Ectodermal cell (in vitro differentiated cells): Measurements from ENCODE around the gene NOP16.

Experiments used
- H3K27ac ChIP-seq: 2 replicates; pipeline ENCODE4 v1.7.0; 2013; ENCODE audit warnings: mild to moderate bottlenecking, low read depth, low read length; ENCODE audit not compliant: insufficient read depth, poor library complexity, severe bottlenecking
- H3K27me3 ChIP-seq: 2 replicates; pipeline ENCODE4 v1.7.0; 2013; ENCODE audit warnings: mild to moderate bottlenecking, low read length; ENCODE audit not compliant: insufficient read depth, control insufficient read depth, poor library complexity, severe bottlenecking
- H3K36me3 ChIP-seq: one replicate; pipeline ENCODE4 v1.7.0; 2013; ENCODE audit warnings: low read length; ENCODE audit not compliant: control insufficient read depth, insufficient read depth
- H3K4me1 ChIP-seq: one replicate; pipeline ENCODE4 v1.7.0; 2013; ENCODE audit warnings: low read length; ENCODE audit not compliant: control insufficient read depth, insufficient read depth
- H3K4me3 ChIP-seq: 2 replicates; pipeline ENCODE4 v1.7.0; 2013; ENCODE audit warnings: low read depth, low read length, control low read depth; ENCODE audit not compliant: insufficient read depth
- H3K9me3 ChIP-seq: 2 replicates; pipeline ENCODE4 v1.7.0; 2013; ENCODE audit warnings: mild to moderate bottlenecking, low read length, moderate library complexity; ENCODE audit not compliant: control insufficient read depth
- WGBS, 2 experiments: methylation state at CpG; one replicate each; pipeline ENCODE4 v1.1.7; 2013; ENCODE audit warnings: missing lambda C conversion rate in 2 of 2; 5-methylcytosine and 5-hydroxymethylcytosine counted together

NOP16 gene

DNA sequence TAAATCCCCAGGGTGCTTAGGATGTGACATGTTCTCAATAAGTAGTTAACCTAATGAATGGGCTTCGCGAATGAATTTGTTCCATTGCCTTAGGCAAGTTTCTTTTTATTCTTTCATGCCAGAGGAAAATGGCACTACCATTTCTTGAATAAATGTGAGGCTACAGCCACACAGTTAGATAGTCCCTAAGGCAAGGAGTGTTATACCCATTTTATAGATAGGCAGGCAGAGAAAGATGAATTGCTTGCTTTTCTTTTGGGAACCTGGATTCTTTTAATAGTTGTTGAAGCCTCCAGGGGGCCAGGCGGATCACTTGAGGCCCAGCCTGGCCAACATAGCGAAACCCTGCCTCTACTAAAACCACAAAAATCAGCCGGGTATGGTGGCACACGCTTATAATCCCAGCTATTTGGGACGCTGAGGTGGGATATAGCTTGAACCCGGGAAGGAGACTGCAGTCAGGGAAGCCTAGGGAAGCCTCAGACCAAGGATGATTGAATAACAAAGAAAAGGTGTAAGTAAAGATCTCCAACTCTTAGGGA lies 943 bp downstream of the NOP16 start:
- WGBS, 2 experiments, result 38 to 40% methylated on average over 8 of the region's 8 CpGs
- Histone ChIP-seq H3K27ac (no peak overlapping the region), H3K36me3 (peaks cover 13% of the 10 kb centered on the region), H3K4me1 (peaks cover 6% of the 10 kb centered on the region), H3K4me3 (peak overlapping the region; percentile 97), H3K27me3 (no peaks in the 10 kb centered on the region), H3K9me3 (no peaks in the 10 kb centered on the region)

GRCh38 chr5:176386491-176386890 lies 1.9 kb downstream of the NOP16 start:
- Histone ChIP-seq H3K27ac (no peak overlapping the region), H3K9me3 (no peaks in the 10 kb centered on the region), H3K36me3 (peaks cover 13% of the 10 kb centered on the region)

DNA sequence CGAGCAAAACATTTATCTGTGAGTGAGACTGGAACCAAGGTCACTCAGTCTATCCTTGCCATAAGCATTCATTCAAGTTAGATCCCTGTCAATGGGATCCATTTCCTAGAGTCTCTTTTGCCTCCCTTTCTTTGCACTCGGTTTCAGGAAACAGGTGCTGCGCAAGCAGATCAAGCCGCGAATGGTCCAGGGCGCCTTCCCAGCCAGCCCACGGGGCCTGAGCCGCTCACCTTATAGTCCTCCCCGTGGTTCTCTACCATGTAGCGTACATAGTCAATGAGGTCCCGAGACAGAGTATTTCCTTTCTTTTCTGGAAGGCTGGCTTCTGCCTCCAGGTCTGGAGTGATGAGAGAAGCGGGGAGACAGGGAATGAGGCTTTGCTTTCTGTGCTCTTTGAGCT lies 3.4 kb downstream of the NOP16 start:
- H3K27me3 ChIP-seq, result no peaks in the 10 kb centered on the region
- H3K36me3 ChIP-seq, result peaks cover 13% of the 10 kb centered on the region

More at GRCh38 chr5:176386491-176386890, 1.9 kb downstream of the NOP16 start:
- Histone ChIP-seq H3K4me1 (peaks cover 6% of the 10 kb centered on the region), H3K27me3 (no peaks in the 10 kb centered on the region), H3K4me3 (no peak overlapping the region)
- WGBS, 2 experiments, result 100% methylated on average over 1 of the region's 1 CpG

DNA sequence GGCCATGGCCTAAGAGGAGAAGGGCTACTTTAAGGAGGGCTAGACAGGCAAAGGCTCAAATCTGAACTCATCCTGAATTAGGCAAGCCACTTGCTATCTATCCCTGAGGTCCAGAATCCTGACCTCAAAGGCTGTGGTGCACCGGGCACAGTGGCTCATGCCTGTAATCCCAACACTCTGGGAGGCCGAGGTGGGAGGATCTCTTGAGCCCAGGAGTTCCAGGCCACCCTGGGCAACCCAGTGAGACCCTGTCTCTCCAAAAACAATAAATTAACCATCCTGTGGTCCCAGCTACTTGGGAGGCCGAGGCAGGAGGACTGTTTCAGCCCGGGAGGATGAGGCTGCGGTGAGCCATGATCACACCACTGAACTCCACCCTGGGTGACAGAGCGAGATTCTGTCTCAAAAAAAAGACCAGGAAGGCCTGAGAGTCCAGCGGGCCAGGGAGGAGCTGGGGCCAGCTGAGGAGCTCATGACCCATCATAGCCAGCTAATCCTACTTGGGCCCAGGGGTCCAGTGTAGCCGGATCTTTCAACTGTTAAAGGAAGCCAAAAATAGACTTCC lies 4.0 kb downstream of the NOP16 start:
- Histone ChIP-seq H3K27ac (no peak overlapping the region), H3K27me3 (no peaks in the 10 kb centered on the region), H3K4me1 (peaks cover 6% of the 10 kb centered on the region), H3K4me3 (no peak overlapping the region), H3K36me3 (peaks cover 13% of the 10 kb centered on the region), H3K9me3 (no peaks in the 10 kb centered on the region)
- 93 to 94% methylated on average over 8 of the region's 8 CpGs for WGBS, 2 experiments

More for the DNA sequence above, 3.4 kb downstream of the NOP16 start:
- peaks cover 6% of the 10 kb centered on the region for H3K4me1 ChIP-seq
- no peaks in the 10 kb centered on the region for H3K9me3 ChIP-seq
- WGBS, 2 experiments, result 93 to 95% methylated on average over 12 of the region's 12 CpGs
- no peak overlapping the region for H3K27ac ChIP-seq
- no peak overlapping the region for H3K4me3 ChIP-seq

GRCh38 chr5:176383961-176384360 lies 4.4 kb downstream of the NOP16 start:
- H3K27me3 ChIP-seq, result no peaks in the 10 kb centered on the region
- H3K36me3 ChIP-seq, result peaks cover 13% of the 10 kb centered on the region
- H3K4me1 ChIP-seq, result peaks cover 6% of the 10 kb centered on the region
- H3K27ac ChIP-seq, result no peak overlapping the region
- H3K4me3 ChIP-seq, result no peak overlapping the region
- no peaks in the 10 kb centered on the region for H3K9me3 ChIP-seq
- 93 to 96% methylated on average over 9 of the region's 9 CpGs for WGBS, 2 experiments

- H3K4me3 ChIP-seq, result no peak overlapping the region
- peaks cover 6% of the 10 kb centered on the region for H3K4me1 ChIP-seq
- H3K9me3 ChIP-seq, result no peaks in the 10 kb centered on the region
- H3K36me3 ChIP-seq, result peaks cover 13% of the 10 kb centered on the region
- 95 to 96% methylated on average over 15 of the region's 15 CpGs for WGBS, 2 experiments
- no peaks in the 10 kb centered on the region for H3K27me3 ChIP-seq
- no peak overlapping the region for H3K27ac ChIP-seq
These were observed 5.0 kb downstream of the NOP16 start for GRCh38 chr5:176383248-176383905.

DNA sequence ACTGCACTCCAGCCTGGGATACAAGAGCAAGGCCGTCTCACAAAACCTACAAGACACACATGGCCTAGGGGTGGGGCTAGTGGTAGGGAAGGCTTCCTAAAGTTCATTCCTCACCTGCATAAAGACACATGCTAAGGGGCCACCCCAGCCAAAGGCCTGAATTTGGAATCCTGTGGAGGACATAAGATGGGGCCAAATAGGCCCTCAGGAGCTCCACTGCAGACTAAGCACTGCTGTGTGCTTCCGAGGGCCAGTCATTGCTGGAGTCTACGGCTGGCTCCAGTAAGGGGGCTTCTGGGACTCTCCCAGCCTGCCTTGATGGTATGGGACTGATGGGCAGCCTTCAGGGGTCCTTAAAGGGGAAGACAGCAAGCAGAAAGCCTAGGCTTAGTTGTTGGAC lies 5.7 kb downstream of the NOP16 start:
- Histone ChIP-seq H3K4me1 (peaks cover 5% of the 10 kb centered on the region), H3K9me3 (no peaks in the 10 kb centered on the region), H3K27ac (no peak overlapping the region), H3K36me3 (peaks cover 13% of the 10 kb centered on the region), H3K27me3 (no peaks in the 10 kb centered on the region), H3K4me3 (no peak overlapping the region)
- WGBS, 2 experiments, result 91% methylated on average over 3 of the region's 3 CpGs

DNA sequence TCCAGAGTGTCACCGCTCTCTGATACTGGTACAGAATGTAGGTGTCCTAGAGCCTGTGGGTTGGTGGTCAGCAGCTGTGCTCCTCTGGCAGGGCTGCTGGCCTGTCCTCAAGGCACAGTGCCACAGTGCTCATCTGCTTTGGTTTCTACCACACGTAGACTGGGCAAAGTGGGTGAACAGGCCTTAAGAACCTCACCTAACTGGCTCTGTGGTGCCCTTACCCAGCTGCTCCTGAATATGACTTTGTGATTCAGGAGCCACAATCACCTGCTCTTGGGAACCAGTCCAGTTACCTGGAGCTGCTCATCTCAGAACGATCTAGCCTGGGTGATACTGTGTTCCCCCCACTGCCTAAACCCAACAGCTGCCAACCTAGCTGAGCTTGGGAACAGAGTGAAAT lies 6.4 kb downstream of the NOP16 start:
- no peaks in the 10 kb centered on the region for H3K4me1 ChIP-seq
- H3K4me3 ChIP-seq, result no peak overlapping the region
- H3K36me3 ChIP-seq, result peaks cover 13% of the 10 kb centered on the region
- H3K27ac ChIP-seq, result no peak overlapping the region
- H3K27me3 ChIP-seq, result no peaks in the 10 kb centered on the region
- 93 to 95% methylated on average over 3 of the region's 3 CpGs for WGBS, 2 experiments
- H3K9me3 ChIP-seq, result no peaks in the 10 kb centered on the region

DNA sequence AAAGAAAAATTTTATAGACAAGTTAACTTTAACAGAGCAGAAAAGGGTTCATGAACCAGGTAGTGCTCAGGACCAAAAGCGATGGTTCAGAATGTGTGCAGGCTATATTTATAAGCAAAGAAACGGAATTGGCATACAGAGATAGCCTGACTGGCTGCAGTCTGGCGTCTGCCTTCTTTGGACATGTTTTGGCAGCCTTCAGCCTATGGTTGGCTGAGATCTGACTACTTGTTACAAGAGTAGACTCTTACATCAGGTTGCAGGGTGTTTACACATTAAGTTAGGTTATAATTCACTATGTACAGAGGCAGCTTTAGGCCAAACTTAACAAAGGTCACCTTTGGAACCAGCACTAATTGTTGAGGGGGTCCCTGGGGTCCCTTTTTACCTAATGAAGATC lies 7.0 kb downstream of the NOP16 start:
- no peak overlapping the region for H3K27ac ChIP-seq
- H3K4me3 ChIP-seq, result no peak overlapping the region
- no peaks in the 10 kb centered on the region for H3K27me3 ChIP-seq
- no peaks in the 10 kb centered on the region for H3K9me3 ChIP-seq
- WGBS, 2 experiments, result 82 to 95% methylated on average over 3 of the region's 3 CpGs
- H3K36me3 ChIP-seq, result peaks cover 13% of the 10 kb centered on the region
- no peaks in the 10 kb centered on the region for H3K4me1 ChIP-seq

DNA sequence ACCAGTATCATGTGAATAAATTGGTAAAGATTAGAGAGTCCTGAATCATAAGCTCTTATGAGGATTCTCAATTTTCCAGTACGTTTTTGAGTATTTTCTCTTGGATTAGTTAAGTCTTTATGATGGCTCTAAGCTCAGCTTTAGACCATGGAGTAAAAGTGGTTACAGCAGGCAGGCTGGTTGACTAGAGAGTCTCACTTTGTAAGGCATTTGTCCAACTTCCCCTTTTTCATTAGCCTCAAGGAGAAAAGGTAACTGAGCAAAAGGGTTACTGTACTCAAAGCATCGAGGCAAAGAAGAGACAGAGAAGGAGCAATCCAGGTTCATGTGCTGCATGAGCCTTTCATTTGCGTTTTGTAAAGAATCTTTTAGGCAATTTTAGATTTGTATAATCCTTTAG lies 8.5 kb downstream of the NOP16 start:
- no peak overlapping the region for H3K27ac ChIP-seq
- WGBS, 2 experiments, result 91 to 92% methylated on average over 3 of the region's 3 CpGs
- H3K4me1 ChIP-seq, result no peaks in the 10 kb centered on the region
- no peaks in the 10 kb centered on the region for H3K27me3 ChIP-seq
- peaks cover 6% of the 10 kb centered on the region for H3K36me3 ChIP-seq
- H3K9me3 ChIP-seq, result no peaks in the 10 kb centered on the region
- H3K4me3 ChIP-seq, result no peak overlapping the region
